SU-DHL-6 (cell line): Measurements from ENCODE around the gene TMF1.

ENCODE experiments used
- CTCF ChIP-seq: fragments of 200-600 bp; sonication (generic); IDR thresholded peaks from one replicate; pipeline ENCODE4 v1.5.1; 2017; ENCODE audit warnings: antibody characterized with exemption, mild to moderate bottlenecking, low read length, moderate library complexity; ENCODE audit not compliant: insufficient read depth, poor library complexity, severe bottlenecking
- EZH2phosphoT487 ChIP-seq: fragments of 200-600 bp; sonication (generic), shearing (Covaris generic); conservative IDR thresholded peaks from 2 replicates; pipeline ENCODE4 v1.6.1; 2018; ENCODE audit warnings: mild to moderate bottlenecking, antibody characterized with exemption, low read length, moderate library complexity, mixed read lengths

- TF ChIP-seq CTCF (no peak), EZH2phosphoT487 (no peak)
Measured at GRCh38 chr3:69058180-69058946, 6.2 kb upstream of the TMF1 start.
